GM13976 (cell line): ENCODE data around the gene HNF4A.

ENCODE experiments used
- DNase-seq: peaks from one replicate; pipeline ENCODE4 v3.0.0; 2012; ENCODE audit warnings: low spot score
- in situ Hi-C: fragments of 300-500 bp; cut with MboI; formaldehyde crosslinking; loops from one replicate; pipeline ENCODE4 v1.12.0; 2022; ENCODE audit warnings: low sequenced_read_pairs, mixed read lengths, inconsistent platforms; ENCODE audit not compliant: unreplicated experiment
- TF ChIP-seq, protein P1 (sequence below): IDR thresholded peaks from 2 replicates; pipeline ENCODE4 v1.5.1; 2012; ENCODE audit warnings: borderline replicate concordance, mild to moderate bottlenecking; ENCODE audit not compliant: insufficient read depth; ENCODE audit errors: extremely low read depth, missing control alignments, control extremely low read depth

HNF4A gene

DNA sequence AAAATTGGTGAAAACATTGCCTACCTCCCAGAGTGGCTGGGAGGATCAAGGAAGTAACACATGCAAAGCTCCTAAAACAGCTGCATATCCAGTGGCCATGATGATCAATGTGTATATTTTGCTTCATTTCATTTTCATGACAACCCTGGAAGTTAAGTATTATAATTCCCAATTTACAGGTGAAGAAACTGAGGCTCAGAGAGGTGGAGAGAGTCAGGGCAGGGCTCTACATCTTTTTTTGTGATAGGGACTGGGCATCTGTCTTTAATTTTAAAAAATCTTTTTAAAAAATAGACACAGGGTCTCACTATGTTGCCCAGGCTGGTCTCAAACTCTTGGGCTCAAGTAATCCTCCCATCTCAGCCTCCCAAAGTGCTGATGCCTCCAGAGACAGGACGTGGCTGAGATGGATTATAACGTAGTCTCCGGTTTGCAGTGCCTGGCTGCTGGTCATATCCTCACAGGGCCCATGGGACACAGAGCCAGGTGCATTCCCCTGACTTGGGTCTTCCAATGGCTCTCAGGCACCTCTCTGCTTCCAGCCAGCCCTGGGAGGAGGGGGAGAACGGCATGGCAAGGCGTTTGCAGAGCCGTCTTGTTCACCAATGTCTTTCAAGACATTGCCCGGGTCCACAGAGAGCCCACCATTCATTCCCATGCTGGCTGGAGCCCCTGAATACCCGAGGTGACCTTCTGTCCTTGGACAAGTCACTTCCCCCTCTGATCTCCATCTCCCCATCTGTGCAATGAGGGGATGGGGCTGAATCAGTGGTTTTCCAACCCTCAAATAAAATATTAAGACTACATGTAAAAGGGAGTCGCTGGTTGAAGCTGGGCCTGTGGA, 38.3 kb downstream of the HNF4A start:
- in situ Hi-C loops = loop anchor here (10.0 kb wide), 1 partner anchor 211 kb away; no protein-coding TSS in a partner anchor
- TF ChIP-seq, protein P1, sequence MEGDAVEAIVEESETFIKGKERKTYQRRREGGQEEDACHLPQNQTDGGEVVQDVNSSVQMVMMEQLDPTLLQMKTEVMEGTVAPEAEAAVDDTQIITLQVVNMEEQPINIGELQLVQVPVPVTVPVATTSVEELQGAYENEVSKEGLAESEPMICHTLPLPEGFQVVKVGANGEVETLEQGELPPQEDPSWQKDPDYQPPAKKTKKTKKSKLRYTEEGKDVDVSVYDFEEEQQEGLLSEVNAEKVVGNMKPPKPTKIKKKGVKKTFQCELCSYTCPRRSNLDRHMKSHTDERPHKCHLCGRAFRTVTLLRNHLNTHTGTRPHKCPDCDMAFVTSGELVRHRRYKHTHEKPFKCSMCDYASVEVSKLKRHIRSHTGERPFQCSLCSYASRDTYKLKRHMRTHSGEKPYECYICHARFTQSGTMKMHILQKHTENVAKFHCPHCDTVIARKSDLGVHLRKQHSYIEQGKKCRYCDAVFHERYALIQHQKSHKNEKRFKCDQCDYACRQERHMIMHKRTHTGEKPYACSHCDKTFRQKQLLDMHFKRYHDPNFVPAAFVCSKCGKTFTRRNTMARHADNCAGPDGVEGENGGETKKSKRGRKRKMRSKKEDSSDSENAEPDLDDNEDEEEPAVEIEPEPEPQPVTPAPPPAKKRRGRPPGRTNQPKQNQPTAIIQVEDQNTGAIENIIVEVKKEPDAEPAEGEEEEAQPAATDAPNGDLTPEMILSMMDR = no peak
- no peak for DNase-seq

DNA sequence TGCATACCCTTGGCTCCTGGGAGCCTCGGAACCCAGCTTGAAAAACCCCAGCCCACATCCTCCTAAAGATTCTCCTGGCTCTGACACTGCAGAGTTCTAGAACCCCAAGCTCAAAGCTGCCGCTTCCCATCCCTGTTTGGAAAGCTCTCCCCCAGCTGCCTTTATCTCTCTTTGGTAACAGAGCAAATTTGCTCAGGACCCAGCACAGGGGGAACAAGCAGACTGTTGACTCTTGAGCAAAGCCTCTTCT, 38.9 kb downstream of the HNF4A start:
- TF ChIP-seq, protein P1 = no peak
- in situ Hi-C loops = loop anchor here (10.0 kb wide), 1 partner anchor 210 kb away; no protein-coding TSS in a partner anchor
- DNase-seq = no peak

DNA sequence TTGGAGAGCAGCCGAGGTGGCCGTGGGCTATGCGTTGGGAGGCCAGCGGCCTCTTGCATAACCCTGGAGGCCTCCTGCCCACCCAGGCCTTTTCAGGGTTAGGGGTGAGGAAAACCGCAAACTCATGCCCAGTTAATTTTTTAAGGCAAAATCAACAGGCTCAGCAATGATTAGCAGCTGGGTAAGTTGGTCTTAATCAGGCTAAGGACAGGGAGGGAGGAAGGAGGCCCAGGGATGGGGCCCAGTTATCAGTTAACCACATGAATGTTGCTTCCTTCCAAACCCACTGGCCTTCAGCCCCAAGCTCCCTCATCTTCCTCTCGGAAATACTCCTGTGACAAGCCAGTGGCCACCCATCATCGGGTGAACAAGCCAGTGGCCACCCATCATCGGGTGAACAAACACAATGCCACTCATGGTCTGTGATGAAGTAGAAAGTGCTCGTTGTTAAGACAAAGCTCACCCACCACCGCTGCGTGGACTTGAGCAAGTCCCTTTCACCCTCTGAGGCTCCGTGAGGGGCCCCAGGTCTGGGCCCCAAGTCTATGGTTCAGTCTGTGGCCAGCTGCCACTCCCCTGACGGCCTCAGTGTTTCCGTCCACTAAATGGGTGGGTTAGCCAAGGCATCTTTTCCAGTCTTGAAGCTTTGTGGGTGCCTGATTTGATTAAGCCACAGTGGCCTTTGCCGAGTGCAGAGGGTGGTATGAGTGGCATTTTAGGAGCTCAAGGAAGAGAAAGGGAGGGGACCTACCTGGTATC, 39.4 kb downstream of the HNF4A start:
- DNase-seq = no peak
- TF ChIP-seq, protein P1 = no peak
- in situ Hi-C loops = loop anchor here (10.0 kb wide), 1 partner anchor 210 kb away; no protein-coding TSS in a partner anchor

DNA sequence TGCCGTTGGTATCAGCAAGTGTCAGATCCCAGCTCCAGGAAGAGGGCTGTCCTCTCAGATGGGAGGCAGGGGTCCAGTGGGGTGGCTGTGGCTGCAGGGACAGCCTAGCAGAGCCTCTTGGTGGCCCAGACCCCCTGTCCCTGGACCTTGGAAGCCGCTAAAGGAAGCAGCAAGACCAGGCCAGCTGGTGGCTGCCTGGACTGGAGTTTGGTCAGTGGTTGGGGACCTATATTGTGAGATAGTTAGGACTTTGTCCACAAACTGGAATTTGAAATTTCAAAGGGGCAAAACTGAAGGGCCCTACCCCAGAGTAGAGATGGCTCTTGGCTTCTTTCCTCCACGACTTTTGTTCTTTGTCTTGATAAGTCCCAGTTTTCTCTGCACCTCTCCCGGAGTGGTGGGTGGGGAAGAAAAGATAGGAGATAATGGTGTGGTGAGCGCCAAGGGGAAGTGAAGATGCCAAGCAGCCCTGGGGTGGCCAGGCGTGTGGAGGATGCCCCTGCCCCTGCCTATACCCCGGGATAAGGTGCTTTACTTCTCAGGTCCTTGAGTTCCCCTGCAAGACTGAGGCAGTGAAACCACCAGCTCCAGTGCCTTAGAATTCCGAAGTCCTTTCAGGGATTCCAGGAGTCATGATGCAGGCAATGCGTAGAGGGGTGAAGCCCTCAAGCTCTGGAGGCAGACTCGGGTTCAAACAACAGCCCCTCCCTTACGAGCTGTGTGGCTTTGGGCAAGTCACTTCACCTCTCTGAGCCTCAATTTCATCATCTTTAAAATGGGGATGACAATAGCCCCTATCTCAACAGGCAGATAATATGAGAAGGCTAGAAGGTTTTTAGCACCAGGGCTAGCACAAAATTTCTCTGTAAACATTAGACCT, 40.2 kb downstream of the HNF4A start:
- in situ Hi-C loops = loop anchor here (10.0 kb wide), 1 partner anchor 209 kb away; no protein-coding TSS in a partner anchor
- DNase-seq = no peak
- TF ChIP-seq, protein P1 = no peak

DNA sequence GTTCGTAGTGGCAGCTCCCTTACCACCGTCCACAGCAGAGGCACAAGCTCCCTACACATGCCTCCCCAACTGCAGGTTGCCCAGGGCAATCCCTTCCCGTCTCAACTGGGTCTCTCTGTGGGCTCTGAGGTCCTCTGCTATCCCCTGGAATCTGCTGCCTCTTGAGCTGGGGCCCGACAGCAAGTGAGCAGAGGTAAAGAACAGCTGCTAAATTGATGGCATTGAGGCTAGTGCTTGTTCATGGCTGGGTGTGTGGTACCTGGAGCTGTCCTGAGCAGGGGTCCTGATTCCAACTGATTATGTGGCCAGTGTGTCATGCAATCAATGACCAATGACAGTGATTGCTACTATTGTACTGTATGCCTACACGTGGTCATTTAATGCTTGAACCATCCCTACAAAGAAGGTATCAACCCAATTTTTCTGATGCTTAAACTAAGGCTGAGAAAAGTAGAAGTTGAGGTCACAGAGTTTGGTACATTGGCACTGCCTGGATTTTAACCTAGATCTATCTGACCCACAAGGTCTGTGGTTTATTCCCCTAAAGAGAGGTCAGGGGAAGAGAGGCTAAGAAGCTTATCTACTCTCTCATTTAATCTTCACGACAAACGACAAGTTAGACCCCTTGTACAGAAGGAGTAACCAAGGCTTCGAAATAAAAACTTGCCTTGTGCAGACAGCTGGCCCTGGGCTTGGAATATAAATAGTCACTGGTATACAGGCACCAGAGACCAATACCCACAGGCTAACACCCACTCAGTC, 41.1 kb downstream of the HNF4A start:
- TF ChIP-seq, protein P1 = no peak
- DNase-seq = no peak
- in situ Hi-C loops = loop anchor here (10.0 kb wide), 1 partner anchor 208 kb away; no protein-coding TSS in a partner anchor
